CD4-positive, alpha-beta T cell (primary cell): ENCODE results near the gene CLDN10. TPM values are rescaled to one million over a fixed set of nuclear protein-coding genes. Genes with fewer than 3 reads are reported as not detected.

Experiments
- ATAC-seq: fragments of 200-7000 bp; cut with Tn5 transposase; one replicate; pipeline ENCODE4 v1.10.0; 2022; ENCODE audit warnings: mild to moderate bottlenecking; ENCODE audit not compliant: poor library complexity
- CTCF ChIA-PET: fragments of 350-600 bp; sonication (Branson Sonifier 250); formaldehyde crosslinking; loops from one replicate; lab custom pipeline; 2021; ENCODE audit warnings: antibody characterized with exemption, inconsistent platforms; lab: Charles Lee
- POLR2A ChIA-PET: fragments of 350-600 bp; sonication (Branson Sonifier 250); formaldehyde crosslinking; loops from one replicate; lab custom pipeline; 2021; ENCODE audit warnings: antibody characterized with exemption, inconsistent platforms; lab: Charles Lee
- DNase-seq, 14 experiments: peaks; one replicate each; pipeline ENCODE4 v3.0.0-alpha.2; 2013 to 2020; ENCODE audit warnings: mixed read lengths in 2 of 14
- H3K27ac ChIP-seq, 2 donors: one replicate each; pipeline versions ENCODE4 v1.5.1 to v1.7.0; 2013; ENCODE audit warnings: low read length in 2 of 2, low read depth in 1 of 2, mild to moderate bottlenecking in 1 of 2
- H3K27me3 ChIP-seq, 2 experiments: 1 replicate in 1 of 2; 2 replicates in 1 of 2; pipeline versions ENCODE4 v1.6.1 to v1.7.0; 2013; ENCODE audit warnings: low read length in 2 of 2, control low read depth in 1 of 2, mild to moderate bottlenecking in 1 of 2, moderate library complexity in 1 of 2; ENCODE audit not compliant: insufficient read depth in 2 of 2, control insufficient read depth in 1 of 2
- H3K36me3 ChIP-seq: one replicate; pipeline ENCODE4 v1.6.1; 2013; ENCODE audit warnings: low read length, control low read depth; ENCODE audit not compliant: insufficient read depth
- H3K4me1 ChIP-seq: one replicate; pipeline ENCODE4 v1.6.1; 2013; ENCODE audit warnings: low read length, control low read depth; ENCODE audit not compliant: insufficient read depth
- H3K4me3 ChIP-seq: one replicate; pipeline ENCODE4 v1.5.1; 2013; ENCODE audit warnings: mild to moderate bottlenecking, low read length, moderate library complexity
- H3K9me3 ChIP-seq, 2 experiments: 1 replicate in 1 of 2; 2 replicates in 1 of 2; pipeline versions ENCODE4 v1.6.1 to v1.7.0; 2013; ENCODE audit warnings: low read length in 2 of 2, mild to moderate bottlenecking in 2 of 2, control low read depth in 1 of 2, moderate library complexity in 1 of 2; ENCODE audit not compliant: control insufficient read depth in 1 of 2, insufficient read depth in 1 of 2
- H3K27ac Mint-ChIP-seq: one replicate; pipeline ENCODE4 v1.8.0; 2020; ENCODE audit warnings: mixed read lengths
- H3K27me3 Mint-ChIP-seq: one replicate; pipeline ENCODE4 v1.8.0; 2021; ENCODE audit warnings: mixed read lengths
- H3K36me3 Mint-ChIP-seq: one replicate; pipeline ENCODE4 v1.8.0; 2021; ENCODE audit warnings: low read depth, mixed read lengths
- H3K4me1 Mint-ChIP-seq: one replicate; pipeline ENCODE4 v1.8.0; 2021; ENCODE audit warnings: low read depth, mixed read lengths
- H3K4me3 Mint-ChIP-seq: one replicate; pipeline ENCODE4 v1.8.0; 2020; ENCODE audit warnings: mild to moderate bottlenecking, mixed read lengths
- H3K9me3 Mint-ChIP-seq: one replicate; pipeline ENCODE4 v1.8.0; 2020; ENCODE audit warnings: mixed read lengths
- intact Hi-C, 2 experiments: fragments of 100-400 bp; cut with DNase I in 1 of 2; cut with micrococcal nuclease in 1 of 2; formaldehyde crosslinking; loops; one replicate each; pipeline versions ENCODE4 v1.15.1 to v1.9.0; 2023 to 2025; cut with DNase I, micrococcal nuclease
- total RNA-seq, 174 experiments: library from RNA in 2 of 174; stranded (reverse) in 2 of 174; gene quantifications; one replicate each; pipeline ENCODE4 v1.2.3 and lab custom pipeline; 2021 to 2026
- TF ChIP-seq, protein P1 (sequence below): fragments of 200-600 bp; IDR thresholded peaks from one replicate; pipeline ENCODE4 v1.8.0; 2022; ENCODE audit warnings: antibody characterized with exemption, mild to moderate bottlenecking

CLDN10 gene
- total RNA-seq, 2 experiments from 2014 or later: not detected

GRCh38 chr13:95624020-95624419, 71.5 kb downstream of the CLDN10 start:
- Mint-ChIP-seq H3K9me3 (no peaks in the 10 kb centered on the region), H3K4me1 (no peaks in the 10 kb centered on the region), H3K4me3 (no peak overlapping the region), H3K27me3 (peaks cover 22% of the 10 kb centered on the region), H3K36me3 (no peaks in the 10 kb centered on the region), H3K27ac (no peak overlapping the region)
- H3K4me1 ChIP-seq: no peaks in the 10 kb centered on the region
- peak in 4 of 14 experiments; percentile 33 to 70 (median 54) for DNase-seq
- no peak for ATAC-seq
- intact Hi-C loops: loop anchor here (1.0 to 10.0 kb wide), 2 partner anchors 210 to 1401 kb away; no protein-coding TSS in a partner anchor
- ChIA-PET POLR2A (interaction anchor here (0.7 kb wide), 1 partner anchor 210 kb away, joined by 3 read pairs; no protein-coding TSS in a partner anchor), CTCF (interaction anchor here (0.6 to 2.6 kb wide), 3 partner anchors 15 to 210 kb away, joined by 3 to 27 read pairs (median 4); no protein-coding TSS in a partner anchor)
- no peak overlapping the region for H3K27ac ChIP-seq
- TF ChIP-seq, protein P1, sequence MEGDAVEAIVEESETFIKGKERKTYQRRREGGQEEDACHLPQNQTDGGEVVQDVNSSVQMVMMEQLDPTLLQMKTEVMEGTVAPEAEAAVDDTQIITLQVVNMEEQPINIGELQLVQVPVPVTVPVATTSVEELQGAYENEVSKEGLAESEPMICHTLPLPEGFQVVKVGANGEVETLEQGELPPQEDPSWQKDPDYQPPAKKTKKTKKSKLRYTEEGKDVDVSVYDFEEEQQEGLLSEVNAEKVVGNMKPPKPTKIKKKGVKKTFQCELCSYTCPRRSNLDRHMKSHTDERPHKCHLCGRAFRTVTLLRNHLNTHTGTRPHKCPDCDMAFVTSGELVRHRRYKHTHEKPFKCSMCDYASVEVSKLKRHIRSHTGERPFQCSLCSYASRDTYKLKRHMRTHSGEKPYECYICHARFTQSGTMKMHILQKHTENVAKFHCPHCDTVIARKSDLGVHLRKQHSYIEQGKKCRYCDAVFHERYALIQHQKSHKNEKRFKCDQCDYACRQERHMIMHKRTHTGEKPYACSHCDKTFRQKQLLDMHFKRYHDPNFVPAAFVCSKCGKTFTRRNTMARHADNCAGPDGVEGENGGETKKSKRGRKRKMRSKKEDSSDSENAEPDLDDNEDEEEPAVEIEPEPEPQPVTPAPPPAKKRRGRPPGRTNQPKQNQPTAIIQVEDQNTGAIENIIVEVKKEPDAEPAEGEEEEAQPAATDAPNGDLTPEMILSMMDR: peak; percentile 74
- peaks cover 0 to 4% of the 10 kb centered on the region in 2 experiments for H3K27me3 ChIP-seq
- H3K9me3 ChIP-seq: no peaks in the 10 kb centered on the region
- no peaks in the 10 kb centered on the region for H3K36me3 ChIP-seq
- no peak overlapping the region for H3K4me3 ChIP-seq

GRCh38 chr13:95626768-95627167, 74.2 kb downstream of the CLDN10 start:
- Mint-ChIP-seq H3K4me3 (no peak overlapping the region), H3K9me3 (no peaks in the 10 kb centered on the region), H3K4me1 (no peaks in the 10 kb centered on the region), H3K36me3 (no peaks in the 10 kb centered on the region), H3K27ac (no peak overlapping the region), H3K27me3 (peaks cover 29% of the 10 kb centered on the region)
- H3K9me3 ChIP-seq: no peaks in the 10 kb centered on the region
- TF ChIP-seq, protein P1: no peak
- no peak overlapping the region for H3K4me3 ChIP-seq
- intact Hi-C loops: loop anchor here in 1 of 2 experiments (10.0 kb wide), 1 partner anchor 1398 kb away; no protein-coding TSS in a partner anchor
- DNase-seq (no peak), ATAC-seq (no peak)
- H3K27me3 ChIP-seq: peaks cover 0 to 4% of the 10 kb centered on the region in 2 experiments
- H3K36me3 ChIP-seq: no peaks in the 10 kb centered on the region
- ChIA-PET POLR2A (no interaction called here), CTCF (interaction anchor here (2.1 kb wide), 1 partner anchor 207 kb away, joined by 7 read pairs; no protein-coding TSS in a partner anchor)
- H3K27ac ChIP-seq: no peak overlapping the region
- no peaks in the 10 kb centered on the region for H3K4me1 ChIP-seq

- no peaks in the 10 kb centered on the region for H3K36me3 Mint-ChIP-seq
- peaks cover 26% of the 10 kb centered on the region for H3K27me3 Mint-ChIP-seq
- no peaks in the 10 kb centered on the region for H3K36me3 ChIP-seq
- TF ChIP-seq, protein P1: no peak
- no peak for ATAC-seq
- peaks cover 0 to 4% of the 10 kb centered on the region in 2 experiments for H3K27me3 ChIP-seq
- H3K9me3 Mint-ChIP-seq: no peaks in the 10 kb centered on the region
- H3K9me3 ChIP-seq: no peaks in the 10 kb centered on the region
- no peaks in the 10 kb centered on the region for H3K4me1 Mint-ChIP-seq
- no peak for DNase-seq
- H3K4me1 ChIP-seq: no peaks in the 10 kb centered on the region
- ChIA-PET POLR2A (no interaction called here), CTCF (interaction anchor here (2.1 kb wide), 1 partner anchor 206 kb away, joined by 7 read pairs; no protein-coding TSS in a partner anchor)
- no peak overlapping the region for H3K27ac ChIP-seq
- intact Hi-C loops: loop anchor here in 1 of 2 experiments (10.0 kb wide), 1 partner anchor 1397 kb away; no protein-coding TSS in a partner anchor
- H3K4me3 Mint-ChIP-seq: no peak overlapping the region
- no peak overlapping the region for H3K4me3 ChIP-seq
- no peak overlapping the region for H3K27ac Mint-ChIP-seq
These were observed 75.1 kb downstream of the CLDN10 start for GRCh38 chr13:95627590-95627989.
